ENCODE data around the gene MAGEB17. TPM values are rescaled to one million over a fixed set of nuclear protein-coding genes. Genes with fewer than 3 reads are reported as not detected.

The MAGEB17 gene
- total RNA-seq, 4 donors from 2014 or later, result 0.50 to 2.1 (median 1.3) TPM

DNA sequence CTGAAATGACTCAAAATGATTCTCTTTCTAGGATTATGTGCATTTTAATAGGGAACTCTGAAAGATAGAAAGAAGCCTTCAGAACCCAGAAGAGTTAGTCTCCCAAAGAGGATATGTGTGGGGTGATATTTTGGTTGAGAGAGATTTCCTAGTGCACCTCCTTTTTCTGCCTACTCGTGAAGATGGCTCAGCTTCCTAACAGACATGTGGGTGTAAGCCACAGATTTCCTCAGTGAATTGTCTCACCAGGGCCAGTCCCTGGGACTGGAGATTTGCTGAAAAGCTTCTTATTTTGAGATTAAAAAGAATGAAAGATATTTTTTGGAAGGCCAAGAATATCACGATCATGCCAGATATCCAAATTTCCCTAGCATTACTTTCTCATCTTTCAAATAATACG lies 42.8 kb downstream of the MAGEB17 start:
- no peak overlapping the region for H3K4me3 ChIP-seq
- H3K36me3 ChIP-seq, result no peaks in the 10 kb centered on the region
- no peaks in the 10 kb centered on the region for H3K27me3 ChIP-seq
- DNase-seq (ENCODE audit: extremely low spot score), result no peak
- no peaks in the 10 kb centered on the region for H3K4me1 ChIP-seq
- 90% methylated on average over 3 of the region's 3 CpGs for WGBS
- intact Hi-C loops (cut with DNase I), result loop anchor here (5.0 kb wide), 1 partner anchor 88 kb away; the partner anchor contains the start of gene GRPR
- H3K9me3 ChIP-seq, result no peaks in the 10 kb centered on the region
- H3K27ac ChIP-seq (replicated peaks in 1 of 4), result no peak overlapping the region
- TF ChIP-seq, protein P1, sequence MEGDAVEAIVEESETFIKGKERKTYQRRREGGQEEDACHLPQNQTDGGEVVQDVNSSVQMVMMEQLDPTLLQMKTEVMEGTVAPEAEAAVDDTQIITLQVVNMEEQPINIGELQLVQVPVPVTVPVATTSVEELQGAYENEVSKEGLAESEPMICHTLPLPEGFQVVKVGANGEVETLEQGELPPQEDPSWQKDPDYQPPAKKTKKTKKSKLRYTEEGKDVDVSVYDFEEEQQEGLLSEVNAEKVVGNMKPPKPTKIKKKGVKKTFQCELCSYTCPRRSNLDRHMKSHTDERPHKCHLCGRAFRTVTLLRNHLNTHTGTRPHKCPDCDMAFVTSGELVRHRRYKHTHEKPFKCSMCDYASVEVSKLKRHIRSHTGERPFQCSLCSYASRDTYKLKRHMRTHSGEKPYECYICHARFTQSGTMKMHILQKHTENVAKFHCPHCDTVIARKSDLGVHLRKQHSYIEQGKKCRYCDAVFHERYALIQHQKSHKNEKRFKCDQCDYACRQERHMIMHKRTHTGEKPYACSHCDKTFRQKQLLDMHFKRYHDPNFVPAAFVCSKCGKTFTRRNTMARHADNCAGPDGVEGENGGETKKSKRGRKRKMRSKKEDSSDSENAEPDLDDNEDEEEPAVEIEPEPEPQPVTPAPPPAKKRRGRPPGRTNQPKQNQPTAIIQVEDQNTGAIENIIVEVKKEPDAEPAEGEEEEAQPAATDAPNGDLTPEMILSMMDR (IDR thresholded peaks at IDR 0.05), result no peak

DNA sequence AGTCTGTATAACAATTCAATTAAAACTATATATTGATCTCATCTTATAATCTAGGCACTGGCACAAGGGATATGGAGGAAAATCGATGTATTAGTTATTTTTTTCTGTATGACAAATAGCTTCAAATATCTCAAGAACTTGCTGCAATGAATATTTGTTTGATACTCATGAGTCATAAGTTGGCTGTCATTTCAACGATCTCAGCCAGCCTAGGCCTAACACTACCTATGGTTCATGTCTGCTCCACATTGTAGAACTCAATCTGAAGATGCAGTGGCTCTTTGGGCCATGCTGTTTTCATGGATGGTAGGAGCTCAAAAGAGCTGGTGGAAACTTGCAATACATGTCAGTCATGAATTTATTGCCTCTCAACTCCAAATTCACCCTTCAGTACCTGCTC lies 44.7 kb downstream of the MAGEB17 start:
- H3K9me3 ChIP-seq, result no peaks in the 10 kb centered on the region
- H3K27me3 ChIP-seq, result no peaks in the 10 kb centered on the region
- H3K27ac ChIP-seq (replicated peaks in 1 of 4), result no peak overlapping the region
- no peak for DNase-seq (ENCODE audit: extremely low spot score)
- H3K4me1 ChIP-seq, result no peaks in the 10 kb centered on the region
- no peak overlapping the region for H3K4me3 ChIP-seq
- TF ChIP-seq POLR2AphosphoS5 (IDR thresholded peaks at IDR 0.05), result no peak
- no peak for TF ChIP-seq POLR2A (IDR thresholded peaks at IDR 0.05; ENCODE audit: low read depth)
- no peak for TF ChIP-seq EP300 (IDR thresholded peaks at IDR 0.05)
- TF ChIP-seq, protein P1 (IDR thresholded peaks at IDR 0.05), result no peak
- intact Hi-C loops (cut with DNase I), result loop anchor here (5.0 kb wide), 1 partner anchor 90 kb away; the partner anchor contains the start of gene GRPR
- no peaks in the 10 kb centered on the region for H3K36me3 ChIP-seq
- WGBS, result 88% methylated on average over 2 of the region's 2 CpGs

DNA sequence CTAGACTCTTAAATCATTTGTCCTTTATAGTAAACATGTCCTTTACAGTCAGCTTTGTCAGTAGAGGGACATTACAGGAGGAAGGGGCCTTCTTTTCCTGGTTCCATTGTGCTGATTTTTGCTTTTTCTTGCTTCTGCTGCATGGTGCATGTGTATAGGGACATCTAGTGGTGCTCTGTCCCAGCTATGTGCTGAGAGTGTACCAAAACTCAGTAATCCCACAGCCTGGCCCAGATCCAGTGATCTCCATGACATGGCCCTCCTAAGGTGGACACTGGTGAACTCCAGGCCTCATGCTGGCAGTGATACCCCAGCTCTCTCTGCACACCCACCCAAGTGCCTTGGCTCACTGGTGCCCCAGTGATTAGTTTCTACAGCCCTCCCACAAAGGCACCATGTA lies 45.2 kb downstream of the MAGEB17 start:
- TF ChIP-seq POLR2A (IDR thresholded peaks at IDR 0.05; ENCODE audit: low read depth), result no peak
- TF ChIP-seq, protein P1 (IDR thresholded peaks at IDR 0.05), result peak in 1 of 3 experiments; percentile 23
- intact Hi-C loops (cut with DNase I), result loop anchor here (5.0 kb wide), 1 partner anchor 90 kb away; the partner anchor contains the start of gene GRPR
- Histone ChIP-seq H3K4me1 (no peaks in the 10 kb centered on the region), H3K27me3 (no peaks in the 10 kb centered on the region), H3K9me3 (no peaks in the 10 kb centered on the region), H3K27ac (replicated peaks in 1 of 4) (no peak overlapping the region), H3K4me3 (no peak overlapping the region), H3K36me3 (no peaks in the 10 kb centered on the region)
- no peak for DNase-seq (ENCODE audit: extremely low spot score)

DNA sequence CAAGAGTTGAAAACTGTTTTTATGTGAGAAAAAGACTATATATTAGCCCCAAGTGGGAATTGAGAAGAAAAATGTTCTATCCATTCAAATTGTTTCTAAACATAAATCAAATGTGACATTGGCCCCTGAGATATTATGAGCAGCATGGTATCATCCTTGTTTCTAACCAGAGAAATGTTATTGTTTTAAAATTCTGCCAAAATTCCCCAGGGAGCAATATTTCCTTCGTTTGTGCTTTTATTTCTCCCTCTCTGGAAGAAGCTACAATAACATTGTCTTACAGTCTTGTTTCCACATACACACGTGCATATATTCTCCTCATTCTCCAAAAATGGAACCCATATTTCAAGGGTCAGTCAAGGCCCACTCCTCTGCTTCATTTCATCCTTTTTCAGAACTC lies 46.7 kb downstream of the MAGEB17 start:
- no peaks in the 10 kb centered on the region for H3K4me1 ChIP-seq
- no peak overlapping the region for H3K4me3 ChIP-seq
- WGBS, result 35% methylated on average over 2 of the region's 2 CpGs
- intact Hi-C loops (cut with DNase I), result loop anchor here (5.0 kb wide), 1 partner anchor 92 kb away; the partner anchor contains the start of gene GRPR
- no peaks in the 10 kb centered on the region for H3K36me3 ChIP-seq
- no peaks in the 10 kb centered on the region for H3K27me3 ChIP-seq
- TF ChIP-seq EP300 (IDR thresholded peaks at IDR 0.05) (no peak), POLR2A (IDR thresholded peaks at IDR 0.05; ENCODE audit: low read depth) (no peak), POLR2AphosphoS5 (IDR thresholded peaks at IDR 0.05) (no peak)
- TF ChIP-seq, protein P1 (IDR thresholded peaks at IDR 0.05), result no peak
- H3K9me3 ChIP-seq, result no peaks in the 10 kb centered on the region
- no peak overlapping the region for H3K27ac ChIP-seq (replicated peaks in 1 of 4)
- DNase-seq (ENCODE audit: extremely low spot score), result no peak

DNA sequence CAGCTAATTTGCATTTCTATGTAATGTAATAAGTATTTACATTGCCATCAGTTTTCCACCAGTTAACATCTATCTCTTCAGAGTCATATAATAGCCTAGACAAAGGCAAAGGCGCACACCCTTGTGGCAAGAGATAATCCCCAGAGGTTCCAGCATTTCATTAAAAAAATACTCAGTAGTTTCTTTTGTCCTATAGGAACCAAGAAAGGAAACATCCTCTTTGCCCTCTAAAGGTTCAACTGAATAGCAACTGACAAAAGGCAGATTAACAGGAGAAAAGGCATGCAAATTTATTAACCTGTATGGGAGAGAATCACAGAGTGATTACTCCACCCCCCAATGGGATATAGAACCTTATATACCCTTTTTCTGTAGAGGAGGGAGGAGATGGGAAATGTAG lies 48.4 kb downstream of the MAGEB17 start:
- Histone ChIP-seq H3K4me1 (no peaks in the 10 kb centered on the region), H3K27me3 (no peaks in the 10 kb centered on the region), H3K4me3 (no peak overlapping the region), H3K36me3 (no peaks in the 10 kb centered on the region), H3K27ac (replicated peaks in 1 of 4) (no peak overlapping the region), H3K9me3 (no peaks in the 10 kb centered on the region)
- 77% methylated on average over 1 of the region's 1 CpG for WGBS
- TF ChIP-seq POLR2AphosphoS5 (IDR thresholded peaks at IDR 0.05), result no peak
- TF ChIP-seq POLR2A (IDR thresholded peaks at IDR 0.05; ENCODE audit: low read depth), result no peak
- no peak for TF ChIP-seq EP300 (IDR thresholded peaks at IDR 0.05)
- TF ChIP-seq, protein P1 (IDR thresholded peaks at IDR 0.05), result no peak
- DNase-seq (ENCODE audit: extremely low spot score), result no peak
- intact Hi-C loops (cut with DNase I), result no loop called here
